B cell (primary cell): ENCODE measurements around the gene SMC1B. TPM values are rescaled to one million over a fixed set of nuclear protein-coding genes. Genes with fewer than 3 reads are reported as not detected.

Experiments
- ATAC-seq: fragments of 200-7000 bp; cut with Tn5 transposase; one replicate; pipeline ENCODE4 v1.10.0; 2021; ENCODE audit warnings: low read depth, mild to moderate bottlenecking, moderate number of reproducible peaks, moderate library complexity
- CTCF ChIA-PET: fragments of 350-600 bp; sonication (Branson Sonifier 250); formaldehyde crosslinking; loops from one replicate; lab custom pipeline; 2021; ENCODE audit warnings: antibody characterized with exemption, inconsistent platforms; lab: Charles Lee
- POLR2A ChIA-PET: fragments of 350-600 bp; sonication (Branson Sonifier 250); formaldehyde crosslinking; loops from one replicate; lab custom pipeline; 2021; ENCODE audit warnings: antibody characterized with exemption; lab: Charles Lee
- DNase-seq: peaks from one replicate; pipeline ENCODE4 v3.0.0; 2013
- H2AFZ ChIP-seq: 2 replicates; pipeline ENCODE4 v1.6.1; 2012; ENCODE audit warnings: mild to moderate bottlenecking, low read depth, low read length; ENCODE audit not compliant: insufficient read depth, poor library complexity, severe bottlenecking
- H3K27ac ChIP-seq, 2 donors: 1 replicate in 1 of 2; 2 replicates in 1 of 2; pipeline ENCODE4 v1.5.1; 2012 to 2013; ENCODE audit warnings: low read length in 2 of 2, mild to moderate bottlenecking in 2 of 2, moderate library complexity in 1 of 2
- H3K27me3 ChIP-seq, 4 experiments: fragments of 200-600 bp in 1 of 4; sonication (generic) in 1 of 4; replicated peaks in 1 of 4; 1 replicate in 2 of 4; 2 replicates in 2 of 4; pipeline versions ENCODE4 v1.6.1 to v1.7.0; 2013 to 2016; ENCODE audit warnings: low read length in 3 of 4, mild to moderate bottlenecking in 2 of 4, mixed read lengths in 1 of 4, moderate library complexity in 1 of 4; ENCODE audit not compliant: insufficient read depth in 4 of 4, control insufficient read depth in 3 of 4; ENCODE audit errors: control extremely low read depth in 1 of 4
- H3K36me3 ChIP-seq, 2 experiments: replicated peaks in 1 of 2; 1 replicate in 1 of 2; 2 replicates in 1 of 2; pipeline versions ENCODE4 v1.6.1 to v1.7.1; 2013; ENCODE audit warnings: low read length in 1 of 2; ENCODE audit not compliant: insufficient read depth in 2 of 2, control insufficient read depth in 1 of 2; ENCODE audit errors: control extremely low read depth in 1 of 2, extremely low read depth in 1 of 2
- H3K4me1 ChIP-seq, 2 donors: fragments of 200-600 bp in 1 of 2; sonication (generic) in 1 of 2; 1 replicate in 1 of 2; 2 replicates in 1 of 2; pipeline versions ENCODE4 v1.5.1 to v1.6.1; 2013 to 2017; ENCODE audit warnings: low read length in 2 of 2; ENCODE audit not compliant: control insufficient read depth in 2 of 2, insufficient read depth in 2 of 2
- H3K4me2 ChIP-seq: replicated peaks from 2 replicates; pipeline ENCODE3; 2012; ENCODE audit warnings: mild to moderate bottlenecking, low read depth, low read length; ENCODE audit not compliant: poor library complexity, severe bottlenecking
- H3K4me3 ChIP-seq, 5 experiments: fragments of 200-600 bp in 1 of 5; sonication (generic) in 1 of 5; 1 replicate in 3 of 5; 2 replicates in 2 of 5; pipeline versions ENCODE4 v1.5.1 to v1.7.0; 2011 to 2016; ENCODE audit warnings: low read length in 4 of 5, mild to moderate bottlenecking in 4 of 5, low read depth in 2 of 5, control low read depth in 1 of 5, moderate library complexity in 1 of 5; ENCODE audit not compliant: insufficient read depth in 1 of 5; ENCODE audit errors: control extremely low read depth in 1 of 5, extremely low read depth in 1 of 5
- H3K79me2 ChIP-seq: fragments of 200-600 bp; sonication (generic); one replicate; pipeline ENCODE4 v1.6.0; 2016; ENCODE audit warnings: low read length; ENCODE audit not compliant: control insufficient read depth, insufficient read depth
- H3K9ac ChIP-seq: fragments of 200-600 bp; sonication (generic); 2 replicates; pipeline ENCODE4 v1.6.1; 2017; ENCODE audit warnings: mild to moderate bottlenecking, low read length, moderate library complexity
- H3K9me3 ChIP-seq, 3 donors: one replicate each; pipeline versions ENCODE4 v1.6.1 to v1.7.1; 2013; ENCODE audit warnings: low read length in 2 of 3; ENCODE audit not compliant: control insufficient read depth in 2 of 3, insufficient read depth in 1 of 3; ENCODE audit errors: control extremely low read depth in 1 of 3
- H4K20me1 ChIP-seq: 2 replicates; pipeline ENCODE4 v1.6.0; 2012; ENCODE audit warnings: mild to moderate bottlenecking, low read length; ENCODE audit not compliant: insufficient read depth, control insufficient read depth, poor library complexity, severe bottlenecking
- H3K27ac Mint-ChIP-seq: one replicate; pipeline ENCODE4 v1.8.0; 2021; ENCODE audit warnings: mixed read lengths
- H3K27me3 Mint-ChIP-seq: one replicate; pipeline ENCODE4 v1.8.0; 2021; ENCODE audit warnings: mixed read lengths
- H3K4me1 Mint-ChIP-seq: one replicate; pipeline ENCODE4 v1.8.0; 2021; ENCODE audit warnings: mixed read lengths
- H3K4me3 Mint-ChIP-seq: one replicate; pipeline ENCODE4 v1.8.0; 2021; ENCODE audit warnings: mixed read lengths
- H3K9me3 Mint-ChIP-seq: one replicate; pipeline ENCODE4 v1.8.0; 2022; ENCODE audit warnings: mixed read lengths; ENCODE audit not compliant: insufficient read depth
- CTCF ChIP-seq: fragments of 200-600 bp; IDR thresholded peaks from one replicate; pipeline ENCODE4 v1.8.0; 2022; ENCODE audit warnings: antibody characterized with exemption, mild to moderate bottlenecking
- EZH2 ChIP-seq: IDR thresholded peaks from 2 replicates; pipeline ENCODE4 v1.6.1; 2012; ENCODE audit warnings: borderline replicate concordance, low read depth, mild to moderate bottlenecking, moderate library complexity, low read length; ENCODE audit not compliant: insufficient read depth, poor library complexity, severe bottlenecking
- WGBS: methylation state at CpG from one replicate; pipeline ENCODE4 v1.1.5; 2013; ENCODE audit warnings: missing lambda C conversion rate; ENCODE audit not compliant: insufficient coverage; 5-methylcytosine and 5-hydroxymethylcytosine counted together
- intact Hi-C: fragments of 100-400 bp; cut with micrococcal nuclease; formaldehyde crosslinking; loops from one replicate; pipeline ENCODE4 v1.10.0; 2022
- polyA plus RNA-seq: library from polyadenylated mRNA; depleted of rRNA; stranded (reverse); fragments of >200 nt; gene quantifications from 2 replicates; pipeline ENCODE4 v1.2.3, GENCODE V29; 2012
- total RNA-seq, 2 donors: library from RNA; stranded (reverse); fragments of 120-200 nt in 1 of 2; gene quantifications; 1 replicate in 1 of 2; 2 replicates in 1 of 2; pipeline versions ENCODE4 v1.2.3 to v1.2.4, GENCODE V29; 2013 to 2022

The SMC1B gene
- total and polyA plus RNA-seq, 2 donors (not counting 1 experiment from before 2014, with no cell fraction given) = 0.07 TPM; not detected in 1

DNA sequence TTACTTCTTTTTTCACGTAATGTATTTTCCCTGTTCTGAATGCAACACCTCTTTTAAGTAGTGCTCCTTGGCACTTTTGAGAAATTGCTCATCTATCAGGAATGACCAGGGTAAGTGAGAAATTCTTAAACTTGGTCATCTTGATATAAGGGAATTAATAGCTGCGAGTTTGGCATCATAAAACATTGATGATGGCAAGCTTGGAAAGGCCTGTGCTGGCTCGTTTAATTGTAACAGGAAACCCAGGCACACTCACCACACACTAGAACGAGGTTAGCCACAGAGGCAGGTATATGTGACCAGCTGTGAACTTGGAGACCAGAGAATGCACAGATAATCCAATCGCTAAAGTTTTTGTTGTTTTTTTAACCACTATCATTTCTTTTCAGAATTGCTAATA is 79.3 kb downstream of the SMC1B start:
- no peak overlapping the region for H2AFZ ChIP-seq
- peaks cover 0 to 57% of the 10 kb centered on the region in 2 experiments for H3K36me3 ChIP-seq
- no peak overlapping the region for H3K27ac Mint-ChIP-seq
- no peak for TF ChIP-seq CTCF
- H3K9ac ChIP-seq = no peak overlapping the region
- intact Hi-C loops = no loop called here
- no peaks in the 10 kb centered on the region for H3K9me3 ChIP-seq
- CTCF ChIA-PET = interaction anchor here (0.6 kb wide), 1 partner anchor 214 kb away, joined by 4 read pairs; no protein-coding TSS in a partner anchor
- ATAC-seq (no peak), DNase-seq (no peak)
- no peaks in the 10 kb centered on the region for H3K4me1 ChIP-seq
- no CpG with 5 or more reads among the region's 5 CpGs for WGBS
- no peak overlapping the region for H3K4me2 ChIP-seq
- H3K79me2 ChIP-seq = no peaks in the 10 kb centered on the region
- no peak overlapping the region for H3K4me3 ChIP-seq
- H3K4me3 Mint-ChIP-seq = no peak overlapping the region
- H4K20me1 ChIP-seq = no peaks in the 10 kb centered on the region
- H3K27ac ChIP-seq = no peak overlapping the region
- H3K27me3 Mint-ChIP-seq = no peaks in the 10 kb centered on the region
- POLR2A ChIA-PET = no interaction called here
- H3K9me3 Mint-ChIP-seq = no peaks in the 10 kb centered on the region
- no peaks in the 10 kb centered on the region for H3K4me1 Mint-ChIP-seq
- no peaks in the 10 kb centered on the region for H3K27me3 ChIP-seq

GRCh38 chr22:45332001-45332400 is 81.4 kb downstream of the SMC1B start:
- H3K9ac ChIP-seq = no peak overlapping the region
- 100% methylated on average over 7 of the region's 7 CpGs for whole genome bisulfite sequencing
- no peaks in the 10 kb centered on the region for H3K27me3 ChIP-seq
- POLR2A ChIA-PET = interaction anchor here (0.5 kb wide), 1 partner anchor 16 kb away, joined by 3 read pairs; no protein-coding TSS in a partner anchor
- CTCF ChIA-PET = no interaction called here
- no peaks in the 10 kb centered on the region for H4K20me1 ChIP-seq
- ATAC-seq (no peak), DNase-seq (no peak)
- Mint-ChIP-seq H3K9me3 (no peaks in the 10 kb centered on the region), H3K27ac (no peak overlapping the region), H3K27me3 (no peaks in the 10 kb centered on the region), H3K4me3 (no peak overlapping the region), H3K4me1 (no peaks in the 10 kb centered on the region)
- H3K9me3 ChIP-seq = no peaks in the 10 kb centered on the region
- no peak overlapping the region for H3K4me2 ChIP-seq
- no peak overlapping the region for H3K4me3 ChIP-seq
- no peaks in the 10 kb centered on the region for H3K4me1 ChIP-seq
- H2AFZ ChIP-seq = no peak overlapping the region
- TF ChIP-seq CTCF (no peak), EZH2 (no peak)
- H3K27ac ChIP-seq = no peak overlapping the region
- H3K36me3 ChIP-seq = peaks cover 0 to 63% of the 10 kb centered on the region in 2 experiments
- intact Hi-C loops = no loop called here
- H3K79me2 ChIP-seq = no peaks in the 10 kb centered on the region
